VCaP (cell line): ENCODE measurements around the gene ARL4A.
"Not testable (repeated sequence)": the region's sequence is repeated elsewhere in the genome, so short reads cannot be mapped to it uniquely, and the experiment has no call there.

Source experiments
- H3K27ac ChIP-seq: fragments of 450-650 bp; 2 replicates; pipeline ENCODE4 v1.5.1; 2017
- TF ChIP-seq, protein P1 (sequence below): fragments of 450-650 bp; conservative IDR thresholded peaks from 2 replicates; pipeline ENCODE4 v1.5.1; 2017; ENCODE audit warnings: mild to moderate bottlenecking, moderate library complexity

Gene ARL4A

GRCh38 chr7:12689451-12689850 is 2.0 kb downstream of the ARL4A start:
- no peak overlapping the region for H3K27ac ChIP-seq
- TF ChIP-seq, protein P1, sequence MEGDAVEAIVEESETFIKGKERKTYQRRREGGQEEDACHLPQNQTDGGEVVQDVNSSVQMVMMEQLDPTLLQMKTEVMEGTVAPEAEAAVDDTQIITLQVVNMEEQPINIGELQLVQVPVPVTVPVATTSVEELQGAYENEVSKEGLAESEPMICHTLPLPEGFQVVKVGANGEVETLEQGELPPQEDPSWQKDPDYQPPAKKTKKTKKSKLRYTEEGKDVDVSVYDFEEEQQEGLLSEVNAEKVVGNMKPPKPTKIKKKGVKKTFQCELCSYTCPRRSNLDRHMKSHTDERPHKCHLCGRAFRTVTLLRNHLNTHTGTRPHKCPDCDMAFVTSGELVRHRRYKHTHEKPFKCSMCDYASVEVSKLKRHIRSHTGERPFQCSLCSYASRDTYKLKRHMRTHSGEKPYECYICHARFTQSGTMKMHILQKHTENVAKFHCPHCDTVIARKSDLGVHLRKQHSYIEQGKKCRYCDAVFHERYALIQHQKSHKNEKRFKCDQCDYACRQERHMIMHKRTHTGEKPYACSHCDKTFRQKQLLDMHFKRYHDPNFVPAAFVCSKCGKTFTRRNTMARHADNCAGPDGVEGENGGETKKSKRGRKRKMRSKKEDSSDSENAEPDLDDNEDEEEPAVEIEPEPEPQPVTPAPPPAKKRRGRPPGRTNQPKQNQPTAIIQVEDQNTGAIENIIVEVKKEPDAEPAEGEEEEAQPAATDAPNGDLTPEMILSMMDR, result no peak

- TF ChIP-seq, protein P1, result no peak
- H3K27ac ChIP-seq, result no peak overlapping the region
Measured at GRCh38 chr7:12690041-12690878, 2.8 kb downstream of the ARL4A start.

DNA sequence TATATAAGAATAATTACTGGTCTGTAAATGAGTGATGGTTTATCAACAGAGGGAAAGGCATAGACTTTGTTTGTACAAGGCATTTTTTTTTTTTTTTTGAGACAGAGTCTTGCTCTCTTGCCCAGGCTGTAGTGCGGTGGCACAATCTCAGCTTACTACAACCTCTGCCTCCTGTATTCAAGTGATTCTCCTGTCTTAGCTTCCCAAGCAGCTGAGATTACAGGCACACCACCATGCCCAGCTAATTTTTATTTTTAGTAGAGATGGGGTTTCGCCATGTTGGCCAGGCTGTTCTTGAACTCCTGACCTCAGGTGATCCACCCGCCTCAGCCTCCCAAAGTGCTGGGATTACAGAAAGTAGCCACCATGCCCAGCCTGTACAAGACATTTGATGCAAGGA is 4.0 kb downstream of the ARL4A start:
- not testable (repeated sequence) for H3K27ac ChIP-seq

DNA sequence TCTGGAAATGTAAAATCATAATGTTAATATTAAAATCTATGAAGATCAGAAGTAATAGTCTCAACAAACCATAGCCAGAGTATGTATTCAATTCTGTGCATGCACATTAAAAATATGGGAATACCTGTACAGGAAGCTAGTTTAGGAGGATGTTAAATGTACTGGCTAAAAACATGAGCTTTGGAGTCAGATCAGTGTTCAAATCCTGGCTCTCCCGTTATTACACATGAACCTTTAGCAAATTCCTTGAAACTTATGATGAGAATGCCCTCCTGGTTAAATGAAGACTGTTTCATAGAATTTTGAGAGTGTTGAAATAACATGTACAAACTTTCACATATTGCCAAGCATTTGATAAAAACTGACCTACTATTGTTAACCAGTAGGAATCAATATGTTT is 4.6 kb downstream of the ARL4A start:
- TF ChIP-seq, protein P1, result no peak

DNA sequence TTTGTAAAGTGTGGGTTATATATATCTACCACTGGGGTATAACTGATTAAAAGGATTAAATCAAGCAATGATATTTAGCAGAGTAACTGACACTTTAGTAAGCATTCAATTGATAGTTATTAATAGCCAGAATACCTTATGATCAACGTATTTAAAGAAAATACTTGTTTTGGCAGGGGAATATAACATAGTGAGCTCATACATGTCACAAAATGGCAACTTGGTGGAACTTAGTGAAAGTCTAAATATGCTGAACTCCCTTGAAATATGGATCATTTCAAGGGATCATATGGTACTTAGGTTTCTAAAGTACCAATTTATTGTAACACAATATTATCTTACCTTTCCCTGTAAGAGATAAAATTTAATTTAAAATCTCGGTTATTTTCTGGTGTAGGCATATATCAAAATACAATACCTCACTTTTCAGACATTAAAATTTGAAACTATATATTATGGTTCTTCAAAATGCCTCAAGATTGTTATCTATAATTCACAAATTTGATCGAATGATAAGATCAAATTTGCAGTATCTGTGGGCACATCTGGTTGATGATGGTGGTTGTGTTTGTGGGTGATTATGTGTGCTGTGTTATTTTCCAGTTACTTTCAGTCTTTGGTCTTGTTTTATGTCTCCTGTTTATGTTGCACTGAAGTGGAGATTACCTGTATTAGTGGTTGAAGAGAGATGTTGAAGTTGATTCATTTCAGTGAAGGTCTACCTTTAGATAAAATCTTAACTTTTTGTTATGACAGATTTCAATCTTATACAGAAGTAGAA is 5.2 kb downstream of the ARL4A start:
- TF ChIP-seq, protein P1, result no peak
- no peak overlapping the region for H3K27ac ChIP-seq

More for the DNA sequence above, 4.6 kb downstream of the ARL4A start:
- no peak overlapping the region for H3K27ac ChIP-seq

GRCh38 chr7:12694817-12695216 is 7.4 kb downstream of the ARL4A start:
- no peak overlapping the region for H3K27ac ChIP-seq
- TF ChIP-seq, protein P1, result no peak

- TF ChIP-seq, protein P1, result no peak
- no peak overlapping the region for H3K27ac ChIP-seq
Measured at GRCh38 chr7:12695965-12696364, 8.5 kb downstream of the ARL4A start.
